Suprapubic skin (tissue), 3 donors: Measurements from ENCODE around the gene IRF6.

Experiments
- POLR2AphosphoS5 ChIP-seq, 3 donors: sonication (generic); formaldehyde crosslinking; IDR thresholded peaks; one replicate each; pipeline ENCODE4 v1.6.1; 2017; ENCODE audit warnings: antibody characterized with exemption in 3 of 3
- TF ChIP-seq, protein P1 (sequence below), 2 donors: fragments of 200-600 bp in 1 of 2; fragments of 450-650 bp in 1 of 2; sonication (generic) in 1 of 2; IDR thresholded peaks; one replicate each; pipeline ENCODE4 v1.5.1; 2016 to 2019; ENCODE audit warnings: antibody characterized with exemption in 2 of 2, mild to moderate bottlenecking in 1 of 2, moderate library complexity in 1 of 2

DNA sequence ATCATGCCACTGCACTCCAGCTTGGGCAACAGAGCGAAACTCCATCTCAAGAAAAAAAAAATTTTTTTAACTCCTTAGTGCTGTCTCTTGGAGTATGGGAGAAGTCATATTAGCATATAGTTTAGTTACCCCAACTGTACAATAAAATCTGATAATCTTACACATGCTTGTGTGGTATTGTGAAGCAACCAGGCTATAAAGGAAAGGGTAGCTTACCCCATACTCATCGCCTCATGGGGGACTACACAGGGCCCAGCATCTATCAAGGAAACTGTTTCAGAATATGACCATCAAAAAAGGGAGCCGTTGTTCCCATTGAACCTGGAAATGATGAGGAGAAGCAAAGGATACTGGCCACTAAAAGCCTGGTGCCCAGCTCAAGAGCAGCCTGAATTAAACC, 53.1 kb downstream of the IRF6 start:
- TF ChIP-seq, protein P1, sequence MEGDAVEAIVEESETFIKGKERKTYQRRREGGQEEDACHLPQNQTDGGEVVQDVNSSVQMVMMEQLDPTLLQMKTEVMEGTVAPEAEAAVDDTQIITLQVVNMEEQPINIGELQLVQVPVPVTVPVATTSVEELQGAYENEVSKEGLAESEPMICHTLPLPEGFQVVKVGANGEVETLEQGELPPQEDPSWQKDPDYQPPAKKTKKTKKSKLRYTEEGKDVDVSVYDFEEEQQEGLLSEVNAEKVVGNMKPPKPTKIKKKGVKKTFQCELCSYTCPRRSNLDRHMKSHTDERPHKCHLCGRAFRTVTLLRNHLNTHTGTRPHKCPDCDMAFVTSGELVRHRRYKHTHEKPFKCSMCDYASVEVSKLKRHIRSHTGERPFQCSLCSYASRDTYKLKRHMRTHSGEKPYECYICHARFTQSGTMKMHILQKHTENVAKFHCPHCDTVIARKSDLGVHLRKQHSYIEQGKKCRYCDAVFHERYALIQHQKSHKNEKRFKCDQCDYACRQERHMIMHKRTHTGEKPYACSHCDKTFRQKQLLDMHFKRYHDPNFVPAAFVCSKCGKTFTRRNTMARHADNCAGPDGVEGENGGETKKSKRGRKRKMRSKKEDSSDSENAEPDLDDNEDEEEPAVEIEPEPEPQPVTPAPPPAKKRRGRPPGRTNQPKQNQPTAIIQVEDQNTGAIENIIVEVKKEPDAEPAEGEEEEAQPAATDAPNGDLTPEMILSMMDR (IDR thresholded peaks at IDR 0.05): no peak
- TF ChIP-seq POLR2AphosphoS5 (IDR thresholded peaks at IDR 0.05): no peak
